Measurements from ENCODE around the gene TRIM47. TPM values are rescaled to one million over a fixed set of nuclear protein-coding genes. Genes with fewer than 3 reads are reported as not detected.

The TRIM47 gene
- total and polyA plus RNA-seq, 2 of the 13 experiments (the other 11 are each of a cell fraction or from before 2014, with no cell fraction given): 33.5 to 82.0 TPM

DNA sequence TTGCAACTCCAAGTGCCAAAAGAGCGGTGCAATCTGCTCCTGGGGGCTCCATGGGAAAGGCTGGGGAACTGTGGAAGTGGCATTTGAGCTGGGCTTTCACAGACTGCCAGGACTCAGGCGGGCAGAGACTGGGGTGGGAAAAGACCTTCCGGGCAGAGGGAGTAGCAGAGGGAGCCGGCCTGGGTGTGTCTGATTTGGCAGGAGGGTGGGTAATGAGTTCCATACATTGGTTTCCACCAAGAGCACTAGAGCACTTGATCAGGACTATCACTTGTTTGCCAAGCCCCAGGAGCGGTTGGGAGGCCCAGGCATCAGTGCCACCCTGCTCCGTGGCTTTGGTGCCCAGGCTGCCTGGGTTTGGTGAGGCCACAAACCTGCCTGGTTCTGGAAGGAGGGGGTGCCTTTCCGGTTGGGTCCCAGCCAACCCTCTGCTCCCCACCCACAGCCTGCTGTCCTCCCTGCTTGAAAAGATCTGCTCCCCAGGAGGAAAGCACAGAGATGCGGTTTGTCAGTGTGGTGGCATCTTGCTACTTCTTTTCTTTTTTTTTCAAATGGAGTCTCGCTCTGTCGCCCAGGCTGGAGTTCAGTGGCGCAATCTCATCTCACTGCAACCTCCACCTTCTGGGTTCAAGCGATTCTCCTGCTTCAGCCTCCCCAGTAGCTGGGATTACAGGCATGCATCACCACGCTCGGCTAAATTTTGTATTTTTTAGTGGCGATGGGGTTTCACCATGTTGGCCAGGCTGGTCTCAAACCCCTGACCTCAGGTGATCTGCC lies 3.5 kb upstream of the TRIM47 start:
- DNase-seq (ENCODE audit: low spot score): no peak
- H3K27me3 ChIP-seq (ENCODE audit: control insufficient read depth in 1 of 2, insufficient read depth in 2 of 2, low read length in 2 of 2): no peaks in the 10 kb centered on the region
- no peak overlapping the region for H2AFZ ChIP-seq (ENCODE audit: low read length)
- TF ChIP-seq SALL1 (CRISPR knock-in tag; IDR thresholded peaks at IDR 0.05) (0 out of 2 replicates have a peak, but pooled peaks have one; percentile 3), ZFP1 (CRISPR knock-in tag; IDR thresholded peaks at IDR 0.05) (no peak), AGO1 (IDR thresholded peaks at IDR 0.05; ENCODE audit: low read depth, low read length, poor library complexity, severe bottlenecking) (peak; percentile 76), NCOA5 (CRISPR knock-in tag; IDR thresholded peaks at IDR 0.05) (no peak), AKAP8 (CRISPR knock-in tag; IDR thresholded peaks at IDR 0.05) (peak; percentile 29; the same call in 1 of the 2 replicates)
- in situ Hi-C loops (cut with HindIII; ENCODE audit: extremely low pct_ligation_motif_present, low pct_unique_long_range_greater_than_20kb) (no loop called here), intact Hi-C loops (cut with micrococcal nuclease; ENCODE audit: unreplicated experiment) (no loop called here)
- ATAC-seq: no peak
- ChIA-PET CTCF (ENCODE audit: low intra/inter-chr PET ratio, low total read pairs) (no interaction called here), POLR2A (interaction anchor here (0.8 to 11.5 kb wide), 6 partner anchors 9 to 102 kb away, joined by 4 to 423 read pairs (median 4); partner anchors contain the start of genes TRIM65 and WBP2)
- no peak overlapping the region for H3K9ac ChIP-seq (ENCODE audit: insufficient read depth, low read depth, low read length)
- H3K4me2 ChIP-seq (ENCODE audit: low read depth, low read length): no peak overlapping the region
- 75% methylated on average over 15 of the region's 15 CpGs for WGBS (ENCODE audit: low lambda C conversion rate)
- H3K36me3 ChIP-seq (replicated peaks in 1 of 2; ENCODE audit: control insufficient read depth in 1 of 2, insufficient read depth in 2 of 2, low read length in 2 of 2): no peaks in the 10 kb centered on the region
- no peak overlapping the region for H3K4me3 ChIP-seq (replicated peaks in 1 of 3; ENCODE audit: insufficient read depth in 1 of 3, low read depth in 2 of 3, low read length in 3 of 3)
- no peaks in the 10 kb centered on the region for H4K20me1 ChIP-seq (ENCODE audit: insufficient read depth, low read length)
- no peak for FAIRE-seq
- no peaks in the 10 kb centered on the region for H3K9me3 ChIP-seq (ENCODE audit: low read length)
- H3K27ac ChIP-seq (ENCODE audit: extremely low read length, insufficient read depth, low read length): no peak overlapping the region
- no TSS peak for BruUV-seq (replicated peaks)
- H3K4me1 ChIP-seq (ENCODE audit: insufficient read depth, low read length): peaks cover 10% of the 10 kb centered on the region
- H3K79me2 ChIP-seq (ENCODE audit: insufficient read depth, low read length): peaks cover 9% of the 10 kb centered on the region

DNA sequence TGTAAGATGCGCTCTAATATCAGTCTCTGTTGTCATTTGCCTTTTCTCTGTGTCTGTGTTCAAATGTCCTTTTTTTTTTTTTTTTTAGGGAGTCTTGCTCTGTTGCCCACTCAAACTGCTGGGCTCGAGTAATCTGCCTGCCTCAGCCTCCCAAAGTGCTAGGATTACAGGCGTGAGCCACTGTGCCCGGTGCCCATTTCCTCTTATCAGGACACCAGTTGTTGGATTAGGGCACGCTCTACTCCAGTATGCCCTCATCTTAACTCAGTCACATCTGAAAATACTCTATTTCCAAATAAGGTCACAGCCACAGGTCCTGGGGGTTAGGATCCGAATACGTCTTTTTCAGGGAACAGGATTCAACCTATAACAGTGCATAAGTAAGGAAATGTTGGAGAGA lies 1.9 kb upstream of the TRIM47 start:
- Histone ChIP-seq H3K9me3 (ENCODE audit: low read length) (no peaks in the 10 kb centered on the region), H3K4me3 (replicated peaks in 1 of 3; ENCODE audit: insufficient read depth in 1 of 3, low read depth in 2 of 3, low read length in 3 of 3) (no peak overlapping the region), H3K27ac (ENCODE audit: extremely low read length, insufficient read depth, low read length) (no peak overlapping the region), H3K79me2 (ENCODE audit: insufficient read depth, low read length) (peaks cover 20% of the 10 kb centered on the region), H3K9ac (ENCODE audit: insufficient read depth, low read depth, low read length) (no peak overlapping the region), H2AFZ (ENCODE audit: low read length) (no peak overlapping the region), H3K27me3 (ENCODE audit: control insufficient read depth in 1 of 2, insufficient read depth in 2 of 2, low read length in 2 of 2) (no peaks in the 10 kb centered on the region), H3K36me3 (replicated peaks in 1 of 2; ENCODE audit: control insufficient read depth in 1 of 2, insufficient read depth in 2 of 2, low read length in 2 of 2) (peaks cover 0 to 4% of the 10 kb centered on the region in 2 experiments; a peak in 2 of 5 replicates), H3K4me1 (ENCODE audit: insufficient read depth, low read length) (peaks cover 26% of the 10 kb centered on the region), H3K4me2 (ENCODE audit: low read depth, low read length) (no peak overlapping the region), H4K20me1 (ENCODE audit: insufficient read depth, low read length) (no peaks in the 10 kb centered on the region)
- in situ Hi-C loops (cut with HindIII; ENCODE audit: extremely low pct_ligation_motif_present, low pct_unique_long_range_greater_than_20kb) (no loop called here), intact Hi-C loops (cut with micrococcal nuclease; ENCODE audit: unreplicated experiment) (no loop called here)
- ATAC-seq: no peak
- ChIA-PET POLR2A (interaction anchor here (5.1 to 13.8 kb wide), 4 partner anchors 12 to 23 kb away, joined by 66 to 454 read pairs (median 246); partner anchors contain the start of genes MRPL38, TRIM65 and WBP2), CTCF (ENCODE audit: low intra/inter-chr PET ratio, low total read pairs) (no interaction called here)
- TF ChIP-seq TOPORS (CRISPR knock-in tag; IDR thresholded peaks at IDR 0.05) (no peak), SMARCC2 (IDR thresholded peaks at IDR 0.05) (no peak), HNF4G (IDR thresholded peaks at IDR 0.05; ENCODE audit: borderline replicate concordance, low read depth, low read length) (no peak), HNF4G (CRISPR knock-in tag; IDR thresholded peaks at IDR 0.05; ENCODE audit: borderline replicate concordance, low read depth) (no peak), U2AF2 (IDR thresholded peaks at IDR 0.05; ENCODE audit: low read depth, low read length) (no peak), SATB2 (CRISPR knock-in tag; IDR thresholded peaks at IDR 0.05) (no peak), KDM5A (IDR thresholded peaks at IDR 0.05; ENCODE audit: borderline replicate concordance, low read length) (no peak), ZSCAN29 (CRISPR knock-in tag; conservative IDR thresholded peaks at IDR 0.05) (no peak), NFATC3 (CRISPR knock-in tag; IDR thresholded peaks at IDR 0.05) (no peak)
- TF ChIP-seq, protein P1, sequence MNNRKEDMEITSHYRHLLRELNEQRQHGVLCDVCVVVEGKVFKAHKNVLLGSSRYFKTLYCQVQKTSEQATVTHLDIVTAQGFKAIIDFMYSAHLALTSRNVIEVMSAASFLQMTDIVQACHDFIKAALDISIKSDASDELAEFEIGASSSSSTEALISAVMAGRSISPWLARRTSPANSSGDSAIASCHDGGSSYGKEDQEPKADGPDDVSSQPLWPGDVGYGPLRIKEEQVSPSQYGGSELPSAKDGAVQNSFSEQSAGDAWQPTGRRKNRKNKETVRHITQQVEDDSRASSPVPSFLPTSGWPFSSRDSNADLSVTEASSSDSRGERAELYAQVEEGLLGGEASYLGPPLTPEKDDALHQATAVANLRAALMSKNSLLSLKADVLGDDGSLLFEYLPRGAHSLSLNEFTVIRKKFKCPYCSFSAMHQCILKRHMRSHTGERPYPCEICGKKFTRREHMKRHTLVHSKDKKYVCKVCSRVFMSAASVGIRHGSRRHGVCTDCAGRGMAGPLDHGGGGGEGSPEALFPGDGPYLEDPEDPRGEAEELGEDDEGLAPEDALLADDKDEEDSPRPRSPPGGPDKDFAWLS (CRISPR knock-in tag; IDR thresholded peaks at IDR 0.05; ENCODE audit: borderline replicate concordance): no peak
- WGBS (ENCODE audit: low lambda C conversion rate): 70% methylated on average over 7 of the region's 7 CpGs
- FAIRE-seq: no peak
- DNase-seq (ENCODE audit: low spot score): no peak
- no TSS peak for BruUV-seq (replicated peaks)

Measured in HepG2 (cell line).